ENCODE results near the gene RASSF8.

Gene RASSF8

DNA sequence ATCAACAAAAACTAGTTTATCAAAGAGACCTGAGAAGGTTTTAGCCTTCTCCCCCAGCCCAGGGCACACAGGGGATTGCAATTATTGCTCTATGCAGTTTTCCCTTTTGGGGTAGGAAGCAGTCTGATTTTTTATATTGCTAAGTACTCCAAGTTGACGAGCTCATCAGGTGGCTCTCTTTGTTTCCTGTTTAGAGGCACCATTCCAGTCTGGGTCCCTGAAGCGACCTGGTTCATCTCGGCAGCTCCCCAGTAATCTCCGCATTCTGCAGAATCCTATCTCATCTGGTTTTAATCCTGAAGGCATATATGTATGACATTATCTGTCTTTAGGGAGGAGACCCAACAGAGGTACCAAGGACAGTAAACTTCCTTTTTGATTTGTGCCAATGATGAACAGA lies 110.0 kb downstream of the RASSF8 start:
- DNase-seq, result no peak

DNA sequence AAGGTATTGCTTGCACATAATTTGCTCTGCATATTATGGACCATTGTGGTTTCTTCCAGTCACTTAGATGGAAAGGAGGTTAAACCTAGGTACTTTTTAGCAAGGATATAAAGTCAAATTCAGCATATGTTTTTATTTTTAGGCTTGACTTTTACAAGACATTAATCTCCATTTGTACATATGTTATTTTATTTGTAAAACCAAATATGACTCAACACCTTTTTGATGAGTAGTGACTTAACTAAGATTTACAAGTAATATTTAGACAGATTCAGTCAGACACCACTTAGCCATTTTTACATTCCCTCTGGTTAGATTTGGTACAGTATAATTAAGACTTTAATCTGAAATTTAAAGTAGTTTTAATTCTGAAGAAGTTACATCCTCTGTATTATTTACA lies 111.3 kb downstream of the RASSF8 start:
- no peak for DNase-seq

GRCh38 chr12:26077915-26078702 lies 119.6 kb downstream of the RASSF8 start:
- no peak for DNase-seq

- DNase-seq, result no peak
These were observed 122.4 kb downstream of the RASSF8 start for GRCh38 chr12:26080911-26081310.

DNA sequence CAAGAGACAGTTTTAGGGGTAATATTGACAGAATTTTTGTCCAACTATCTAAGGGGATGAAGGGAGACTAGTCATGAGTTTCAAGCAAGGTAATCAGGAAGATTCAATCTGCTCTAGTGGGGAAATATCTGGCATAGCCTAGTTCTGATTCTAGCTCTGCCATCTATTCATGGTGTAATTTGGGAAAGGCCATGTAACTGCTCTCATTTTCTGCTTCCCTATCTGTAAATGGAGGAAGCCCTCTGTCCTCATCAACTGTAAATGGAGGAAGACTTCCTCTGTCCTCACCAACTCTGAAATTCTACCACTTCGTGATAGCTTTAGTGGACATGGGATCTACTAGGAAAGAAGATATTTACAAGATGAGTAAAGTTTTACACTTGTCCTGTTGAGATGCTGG lies 128.5 kb downstream of the RASSF8 start:
- DNase-seq, result no peak

- no peak for DNase-seq
These were observed 130.5 kb downstream of the RASSF8 start for GRCh38 chr12:26088998-26089397.

GRCh38 chr12:26090836-26091510 lies 132.5 kb downstream of the RASSF8 start:
- no peak for DNase-seq

DNA sequence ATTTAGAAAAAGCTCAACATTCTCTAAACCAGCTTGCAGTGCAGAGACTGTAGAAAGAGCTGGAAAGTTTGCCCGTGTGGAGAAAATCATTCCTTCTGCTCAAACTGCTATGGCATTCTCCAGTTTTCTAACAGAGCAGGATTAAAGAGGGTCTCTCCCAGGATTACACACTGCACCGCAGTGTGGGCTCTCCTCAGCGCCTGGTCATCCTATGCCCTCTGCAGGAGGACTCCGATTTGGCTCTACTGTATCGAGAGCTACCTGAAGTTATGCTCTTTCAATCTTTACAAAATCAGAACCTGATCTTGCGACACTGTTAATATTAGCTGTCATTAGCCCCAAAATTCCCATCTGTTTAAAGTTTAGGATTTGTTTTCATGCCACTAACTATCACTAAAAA lies 133.3 kb downstream of the RASSF8 start:
- DNase-seq, result no peak

GRCh38 chr12:26092346-26093105 lies 134.0 kb downstream of the RASSF8 start:
- DNase-seq, result no peak

DNA sequence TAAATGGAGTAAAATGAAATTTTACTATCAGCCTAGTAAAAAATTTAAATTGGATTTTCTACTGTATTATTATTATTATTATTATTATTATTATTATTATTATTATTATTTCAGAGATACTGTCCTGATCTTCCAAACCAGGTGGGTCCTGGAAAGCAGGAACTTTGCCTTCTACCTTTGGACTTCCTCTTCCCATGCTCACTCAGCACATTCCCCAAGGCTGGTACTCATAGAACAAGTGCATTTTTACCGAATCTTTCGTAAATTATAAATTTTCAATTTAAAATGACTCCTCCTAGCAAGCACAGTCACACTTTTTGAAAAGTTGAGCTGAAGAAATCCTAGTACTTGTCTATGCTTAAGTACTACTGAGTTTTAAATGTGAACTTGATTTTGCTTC lies 136.7 kb downstream of the RASSF8 start:
- DNase-seq, result no peak

DNA sequence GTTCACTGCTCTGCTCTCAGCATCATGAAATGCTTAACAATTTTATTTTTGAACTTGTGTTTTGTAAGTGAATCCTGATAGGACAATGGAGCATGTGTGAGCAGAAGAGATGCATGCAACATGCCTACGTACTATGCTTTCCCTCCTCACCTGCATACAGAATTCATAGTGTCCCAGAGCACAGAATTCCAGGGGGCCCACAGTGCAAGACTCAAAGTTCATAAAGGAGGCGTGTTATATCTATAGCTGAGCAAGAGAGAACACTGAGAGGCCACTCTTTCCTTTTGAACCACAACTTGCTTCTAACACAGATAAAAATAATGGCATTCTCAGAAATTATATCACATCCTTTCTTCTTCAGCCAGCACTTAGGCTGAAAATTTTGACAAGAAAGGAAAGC lies 137.6 kb downstream of the RASSF8 start:
- no peak for DNase-seq

DNA sequence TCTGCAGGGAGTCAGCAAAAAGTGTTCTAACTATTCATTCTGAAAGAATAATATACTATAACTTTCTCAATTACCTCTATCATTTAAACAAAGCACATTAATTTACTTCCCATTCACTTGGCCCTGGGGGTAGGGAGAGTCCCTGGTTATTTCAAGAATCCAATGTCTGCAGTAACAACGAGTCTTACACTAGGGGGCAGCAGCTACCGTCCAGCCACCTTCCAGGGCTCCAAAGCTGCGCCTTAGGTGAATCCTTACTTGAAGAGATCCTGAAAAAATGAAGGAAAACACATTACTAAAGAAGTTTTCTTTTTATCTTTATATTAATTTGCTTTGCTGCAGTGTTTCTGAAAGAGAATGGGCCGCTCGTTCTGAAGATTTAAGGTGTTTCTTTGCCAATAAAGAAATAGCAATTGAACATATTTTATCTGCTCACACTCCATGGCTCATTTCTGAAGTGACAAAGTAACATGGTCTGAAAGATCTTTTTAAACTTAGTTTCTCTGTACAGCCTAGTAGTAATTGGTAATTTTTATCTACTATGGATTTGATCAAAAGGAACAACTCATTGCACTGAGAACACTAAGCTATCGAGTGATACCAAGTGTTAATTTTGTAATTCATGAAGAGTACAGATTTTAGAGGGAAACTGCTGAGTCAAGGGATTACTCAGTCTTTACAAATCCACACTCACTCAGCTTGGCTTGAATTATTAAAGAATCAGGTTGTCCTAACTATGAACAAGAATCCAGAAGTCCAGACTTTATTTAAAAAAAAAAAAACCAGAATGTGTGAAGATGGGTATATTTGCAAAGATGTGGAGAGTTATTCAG lies 138.8 kb downstream of the RASSF8 start:
- DNase-seq, result no peak

DNA sequence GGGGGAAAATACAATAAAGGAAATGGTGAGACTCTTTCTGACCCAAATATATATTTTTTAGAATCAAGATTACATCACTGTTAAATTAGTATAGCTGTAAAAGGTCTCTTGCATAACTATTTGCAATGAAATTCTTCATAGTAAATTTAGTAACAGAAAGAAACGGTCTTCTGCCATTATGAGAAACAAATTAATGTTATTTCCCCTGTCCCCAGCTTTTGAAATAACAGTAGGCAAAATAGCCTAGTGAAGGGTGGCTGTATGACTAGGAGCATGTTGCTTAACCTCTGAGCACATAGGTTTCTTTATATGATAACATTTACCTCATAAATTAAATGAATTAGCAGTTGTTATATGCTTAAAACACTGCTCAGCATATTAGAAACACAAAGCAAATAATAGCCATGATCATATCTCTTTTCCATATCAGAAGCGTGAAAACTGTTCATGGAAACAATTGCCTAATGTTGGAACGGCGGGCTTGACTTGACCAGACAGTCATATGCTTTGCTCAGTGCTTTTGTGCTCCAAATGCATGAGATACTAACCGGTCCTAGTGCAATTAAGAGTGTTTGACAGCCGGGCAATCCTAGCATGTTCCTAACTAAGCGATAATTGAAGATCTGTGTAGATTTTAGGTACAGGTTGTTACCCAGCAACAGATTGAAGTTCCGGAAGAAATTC lies 142.3 kb downstream of the RASSF8 start:
- no peak for DNase-seq

DNA sequence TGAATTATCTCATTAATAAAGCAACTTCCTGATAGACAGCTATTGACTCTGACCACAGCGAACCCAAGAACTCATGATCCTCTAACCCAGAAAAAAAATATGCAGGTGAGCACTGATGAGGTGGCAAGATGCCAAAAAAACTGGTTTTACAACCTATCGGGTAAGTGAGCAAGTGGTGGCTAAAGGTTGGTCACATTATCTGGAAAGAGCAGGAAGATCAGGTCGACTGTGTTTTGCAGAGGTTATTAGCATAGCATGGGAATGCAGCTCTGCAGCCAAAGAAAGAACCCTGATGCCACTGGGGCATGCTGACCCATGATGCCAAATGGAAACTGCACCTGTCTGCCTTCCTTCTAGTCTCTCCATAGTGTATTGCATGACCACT lies 142.9 kb downstream of the RASSF8 start:
- peak; percentile 89 for DNase-seq

DNA sequence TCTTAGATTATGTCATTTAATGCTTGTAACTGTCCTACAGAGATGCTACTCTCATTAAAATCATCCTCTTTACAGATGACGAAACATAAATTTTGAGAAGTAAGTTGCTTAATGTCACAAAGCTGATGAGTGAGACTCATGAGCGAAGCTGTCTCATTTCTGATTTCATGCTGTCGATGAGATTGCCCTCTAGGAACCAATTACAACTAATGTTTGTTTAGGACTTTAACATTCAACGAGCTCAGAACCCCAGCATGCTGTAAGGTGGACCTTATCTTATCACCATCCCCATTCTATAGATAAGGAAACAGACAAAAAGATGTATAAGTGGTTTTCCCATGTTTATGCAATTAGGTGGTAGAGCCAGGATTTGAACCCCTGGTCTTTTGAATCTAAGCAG lies 143.3 kb downstream of the RASSF8 start:
- no peak for DNase-seq

DNA sequence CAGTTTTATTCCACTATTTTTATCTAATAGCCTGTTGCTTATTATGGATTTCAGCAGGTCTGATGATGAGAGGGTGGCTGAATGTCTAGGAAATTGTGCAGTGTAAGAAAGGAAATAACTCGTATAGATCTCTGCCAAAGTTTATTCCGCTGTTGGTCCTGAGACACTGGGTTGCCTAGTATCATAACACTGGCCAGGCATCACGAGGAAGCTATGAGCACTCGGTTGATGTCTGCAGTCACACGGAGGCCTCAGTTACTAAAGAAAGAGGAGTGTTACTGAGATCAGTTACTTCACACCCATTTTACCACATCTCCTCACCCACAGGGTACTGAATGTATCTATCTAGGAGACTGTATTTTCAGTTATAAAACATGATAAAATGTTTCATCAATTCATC lies 144.5 kb downstream of the RASSF8 start:
- no peak for DNase-seq

DNA sequence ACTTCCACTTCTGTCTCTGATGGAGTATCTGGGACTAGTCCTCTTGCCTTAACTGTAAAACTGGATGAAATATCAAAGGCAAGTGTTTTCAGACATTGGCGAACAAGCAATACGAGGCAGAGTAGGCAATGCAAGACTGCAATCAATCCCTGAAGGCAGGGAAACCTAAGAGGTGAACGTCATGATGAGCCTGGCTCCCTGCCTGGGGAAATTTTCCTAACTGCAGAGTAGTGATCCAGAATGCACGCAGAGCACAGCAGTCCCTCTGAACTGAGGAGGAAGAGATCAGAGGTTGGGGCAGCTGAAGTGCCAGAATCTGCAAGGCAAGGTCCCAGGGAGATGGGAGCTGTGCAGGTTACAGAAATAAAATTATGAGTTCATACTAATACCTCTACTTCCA lies 147.9 kb downstream of the RASSF8 start:
- DNase-seq, result no peak

- no peak for DNase-seq
These were observed 150.4 kb downstream of the RASSF8 start for GRCh38 chr12:26108915-26109314.

DNA sequence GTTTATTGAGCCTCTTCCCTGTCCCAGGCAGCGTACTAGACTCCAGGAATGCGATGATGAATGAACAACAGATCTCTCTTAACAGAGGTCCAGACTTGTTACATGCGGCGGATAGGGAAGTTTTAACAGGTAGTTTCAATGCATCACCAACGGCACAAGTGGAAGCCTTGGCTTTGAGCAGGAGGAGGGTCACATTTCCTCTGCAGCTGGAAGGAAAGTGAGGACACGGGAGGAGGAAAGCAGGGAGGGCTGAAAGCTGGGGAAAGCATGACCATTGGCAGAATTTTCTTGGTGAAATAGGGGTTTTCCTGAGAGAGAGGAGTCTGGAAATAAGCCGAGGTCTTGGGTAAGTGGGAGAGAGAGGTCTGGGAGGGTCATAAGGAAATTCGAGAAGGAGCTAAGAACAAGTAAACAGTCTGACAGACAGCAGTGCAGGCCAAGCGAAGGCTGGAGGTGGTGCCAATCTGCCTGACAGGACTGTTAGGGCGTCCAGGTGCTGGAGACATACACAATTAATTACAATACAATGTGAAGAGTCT lies 150.9 kb downstream of the RASSF8 start:
- no peak for DNase-seq

DNA sequence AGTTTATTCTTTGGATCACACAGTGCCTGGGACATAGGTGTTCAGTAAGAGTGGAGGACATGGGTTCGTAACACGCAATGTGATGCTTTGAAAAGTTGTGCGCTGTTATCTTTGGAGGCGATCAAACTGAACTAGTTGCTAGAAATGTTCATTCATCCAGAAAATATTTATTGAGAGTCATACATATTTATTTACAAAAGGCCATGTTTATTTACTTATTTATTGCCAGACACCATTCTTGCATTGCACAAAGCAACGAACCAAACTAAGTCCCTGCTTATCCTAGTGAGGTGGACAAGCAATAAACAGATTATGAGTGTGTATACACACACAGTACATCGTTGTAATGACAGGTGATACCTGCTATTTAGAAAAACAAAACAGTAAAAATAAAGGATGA lies 153.8 kb downstream of the RASSF8 start:
- no peak for DNase-seq

GRCh38 chr12:26112703-26113147 lies 154.2 kb downstream of the RASSF8 start:
- no peak for DNase-seq

DNA sequence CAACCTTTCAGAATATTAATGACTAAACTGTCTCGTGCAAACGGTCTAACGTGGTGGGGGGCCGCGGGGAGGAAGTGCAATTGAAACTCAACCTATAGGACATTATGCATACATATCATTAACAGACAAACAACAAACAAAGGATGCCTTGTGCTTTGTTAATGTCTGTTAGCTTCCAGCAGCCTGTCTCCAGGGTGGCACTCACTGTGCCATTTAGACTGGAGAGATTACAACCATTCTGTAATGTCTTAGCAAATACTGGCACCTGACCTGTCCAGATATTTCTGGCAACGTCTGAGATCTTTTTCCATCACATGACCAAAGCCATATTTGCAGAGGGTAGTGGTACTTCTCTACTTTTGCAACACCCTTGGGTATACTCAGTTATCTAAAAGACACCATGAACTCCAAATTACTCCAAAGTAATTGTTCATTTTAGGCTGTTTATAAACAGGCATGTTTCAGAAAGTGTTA lies 154.7 kb downstream of the RASSF8 start:
- peak; percentile 69 for DNase-seq
